Osteoblast (primary cell): ENCODE data around the gene FRMD4A. TPM values are rescaled to one million over a fixed set of nuclear protein-coding genes. Genes with fewer than 3 reads are reported as not detected.

Experiments used
- DNase-seq: peaks from one replicate; pipeline ENCODE4 v3.0.0; 2011; ENCODE audit warnings: low spot score, mixed read lengths; ENCODE audit not compliant: insufficient read length; ENCODE audit errors: missing footprints
- H2AFZ ChIP-seq: 2 replicates; pipeline ENCODE4 v1.6.0; 2011; ENCODE audit warnings: mild to moderate bottlenecking, low read length
- H3K27ac ChIP-seq: 2 replicates; pipeline ENCODE4 v1.5.1; 2011; ENCODE audit warnings: mild to moderate bottlenecking, low read depth, low read length, moderate library complexity
- H3K27me3 ChIP-seq: 2 replicates; pipeline ENCODE4 v1.6.0; 2012; ENCODE audit warnings: mild to moderate bottlenecking, control low read depth, inconsistent platforms, low read length, moderate library complexity; ENCODE audit not compliant: insufficient read depth
- H3K36me3 ChIP-seq: 2 replicates; pipeline ENCODE4 v1.5.1; 2011; ENCODE audit warnings: mild to moderate bottlenecking, low read length, control low read depth, moderate library complexity; ENCODE audit not compliant: insufficient read depth
- H3K4me1 ChIP-seq: 2 replicates; pipeline ENCODE4 v1.5.1; 2011; ENCODE audit warnings: mild to moderate bottlenecking, low read length, control low read depth, moderate library complexity; ENCODE audit not compliant: insufficient read depth
- H3K4me2 ChIP-seq: 2 replicates; pipeline ENCODE4 v1.6.0; 2011; ENCODE audit warnings: mild to moderate bottlenecking, low read length; ENCODE audit not compliant: insufficient read depth
- H3K4me3 ChIP-seq: fragments of 200-600 bp; sonication (generic); 3 replicates; pipeline ENCODE4 v1.5.1; 2012; ENCODE audit warnings: mild to moderate bottlenecking, low read length, inconsistent platforms; ENCODE audit not compliant: insufficient read depth
- H3K79me2 ChIP-seq: 2 replicates; pipeline ENCODE4 v1.6.0; 2012; ENCODE audit warnings: mild to moderate bottlenecking, low read length, control low read depth, inconsistent platforms; ENCODE audit not compliant: insufficient read depth
- H3K9me3 ChIP-seq: 2 replicates; pipeline ENCODE4 v1.5.1; 2011; ENCODE audit warnings: low read depth, low read length, control low read depth
- H4K20me1 ChIP-seq: 2 replicates; pipeline ENCODE4 v1.6.0; 2012; ENCODE audit warnings: mild to moderate bottlenecking, low read length, control low read depth; ENCODE audit not compliant: insufficient read depth
- total RNA-seq: library from RNA; depleted of rRNA; stranded (reverse); fragments of >200 nt; gene quantifications from 2 replicates; pipeline ENCODE4 v1.2.3, GENCODE V29; 2012
- TF ChIP-seq, protein P1 (sequence below): IDR thresholded peaks from 2 replicates; pipeline ENCODE4 v1.5.1; 2011; ENCODE audit warnings: mild to moderate bottlenecking, low read depth, low read length, moderate library complexity; ENCODE audit errors: extremely low read depth

The FRMD4A gene
- total RNA-seq, 1 donor: 41.3 TPM

DNA sequence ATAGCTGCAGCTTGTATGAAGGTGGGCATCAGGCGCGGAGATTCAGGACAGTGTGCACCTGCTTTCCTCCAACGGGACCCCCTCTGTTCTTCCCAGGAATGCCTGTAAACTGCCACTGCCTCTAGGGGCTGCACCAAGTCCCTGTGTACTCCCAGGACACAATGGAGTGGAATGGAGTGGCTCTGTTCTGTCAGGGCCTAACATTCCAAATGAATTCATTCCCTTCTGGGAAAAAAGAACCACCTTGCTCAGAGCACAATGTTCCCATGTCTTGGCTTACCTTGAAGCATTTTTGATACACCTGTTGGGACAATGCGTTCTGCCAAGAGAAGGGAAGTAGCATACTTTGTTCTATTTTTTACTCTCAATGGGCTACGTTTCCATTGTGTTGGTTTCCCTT is 339.4 kb downstream of the FRMD4A start:
- no peaks in the 10 kb centered on the region for H3K36me3 ChIP-seq
- H3K4me3 ChIP-seq: peak overlapping the region; percentile 14
- H3K79me2 ChIP-seq: no peaks in the 10 kb centered on the region
- peak overlapping the region; percentile 38 for H3K27ac ChIP-seq
- H3K4me1 ChIP-seq: peaks cover 40% of the 10 kb centered on the region
- H3K9me3 ChIP-seq: no peaks in the 10 kb centered on the region
- peak overlapping the region; percentile 70 for H3K4me2 ChIP-seq
- H4K20me1 ChIP-seq: no peaks in the 10 kb centered on the region
- TF ChIP-seq, protein P1, sequence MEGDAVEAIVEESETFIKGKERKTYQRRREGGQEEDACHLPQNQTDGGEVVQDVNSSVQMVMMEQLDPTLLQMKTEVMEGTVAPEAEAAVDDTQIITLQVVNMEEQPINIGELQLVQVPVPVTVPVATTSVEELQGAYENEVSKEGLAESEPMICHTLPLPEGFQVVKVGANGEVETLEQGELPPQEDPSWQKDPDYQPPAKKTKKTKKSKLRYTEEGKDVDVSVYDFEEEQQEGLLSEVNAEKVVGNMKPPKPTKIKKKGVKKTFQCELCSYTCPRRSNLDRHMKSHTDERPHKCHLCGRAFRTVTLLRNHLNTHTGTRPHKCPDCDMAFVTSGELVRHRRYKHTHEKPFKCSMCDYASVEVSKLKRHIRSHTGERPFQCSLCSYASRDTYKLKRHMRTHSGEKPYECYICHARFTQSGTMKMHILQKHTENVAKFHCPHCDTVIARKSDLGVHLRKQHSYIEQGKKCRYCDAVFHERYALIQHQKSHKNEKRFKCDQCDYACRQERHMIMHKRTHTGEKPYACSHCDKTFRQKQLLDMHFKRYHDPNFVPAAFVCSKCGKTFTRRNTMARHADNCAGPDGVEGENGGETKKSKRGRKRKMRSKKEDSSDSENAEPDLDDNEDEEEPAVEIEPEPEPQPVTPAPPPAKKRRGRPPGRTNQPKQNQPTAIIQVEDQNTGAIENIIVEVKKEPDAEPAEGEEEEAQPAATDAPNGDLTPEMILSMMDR: no peak
- no peak for DNase-seq
- no peaks in the 10 kb centered on the region for H3K27me3 ChIP-seq
- H2AFZ ChIP-seq: peak overlapping the region; percentile 37

DNA sequence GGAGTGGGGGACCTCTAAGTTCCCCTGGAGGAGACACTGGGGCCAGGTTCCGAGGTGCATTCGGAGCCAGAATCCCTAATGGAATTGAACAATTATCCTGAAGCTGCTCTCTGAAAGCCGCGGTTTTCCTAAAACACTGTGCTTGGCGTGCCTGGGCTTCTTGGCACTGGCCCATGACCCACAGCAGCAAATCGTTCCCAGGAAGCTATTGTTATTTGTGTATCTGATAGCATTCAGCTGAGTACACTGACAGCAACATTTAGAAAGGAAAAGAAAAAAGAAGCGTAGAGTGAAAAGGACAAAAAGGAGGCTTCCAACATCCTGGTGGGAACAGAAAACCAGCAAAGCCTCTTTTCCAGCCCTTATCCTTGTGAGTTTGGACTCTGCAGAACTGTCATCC is 339.8 kb downstream of the FRMD4A start:
- Histone ChIP-seq H3K9me3 (no peaks in the 10 kb centered on the region), H3K27ac (peak overlapping the region; percentile 38), H3K4me2 (peak overlapping the region; percentile 70), H2AFZ (peak overlapping the region; percentile 37), H3K36me3 (no peaks in the 10 kb centered on the region), H4K20me1 (no peaks in the 10 kb centered on the region), H3K27me3 (no peaks in the 10 kb centered on the region), H3K4me3 (peak overlapping the region; percentile 14), H3K79me2 (no peaks in the 10 kb centered on the region), H3K4me1 (peaks cover 40% of the 10 kb centered on the region)
- TF ChIP-seq, protein P1: no peak
- DNase-seq: peak; percentile 46

DNA sequence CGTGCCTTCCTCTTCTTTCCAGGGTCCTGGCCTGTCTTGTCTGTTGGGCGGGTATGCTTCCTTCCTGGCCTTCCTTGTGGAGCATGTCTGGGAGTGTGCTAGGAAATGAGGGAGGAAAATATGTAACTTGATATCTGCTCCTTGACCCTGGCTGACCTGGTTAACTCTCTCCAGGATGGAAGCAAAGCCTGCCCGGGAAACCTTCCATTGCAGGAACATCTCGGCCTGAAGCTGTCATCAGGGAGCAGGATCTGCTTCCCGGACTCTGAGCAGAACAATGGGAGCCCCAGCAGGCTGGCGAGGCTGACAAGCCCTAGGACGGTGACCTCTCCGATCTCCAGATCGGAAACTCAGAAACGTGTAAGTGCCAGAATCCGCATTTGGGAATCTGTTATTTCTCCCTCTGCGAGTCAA is 340.3 kb downstream of the FRMD4A start:
- H3K4me3 ChIP-seq: no peak overlapping the region
- H2AFZ ChIP-seq: peak overlapping the region; percentile 37
- peak overlapping the region; percentile 31 for H3K27ac ChIP-seq
- no peaks in the 10 kb centered on the region for H3K36me3 ChIP-seq
- H3K4me2 ChIP-seq: peak overlapping the region; percentile 70
- H3K9me3 ChIP-seq: no peaks in the 10 kb centered on the region
- H4K20me1 ChIP-seq: no peaks in the 10 kb centered on the region
- DNase-seq: no peak
- peaks cover 41% of the 10 kb centered on the region for H3K4me1 ChIP-seq
- no peaks in the 10 kb centered on the region for H3K79me2 ChIP-seq
- TF ChIP-seq, protein P1: no peak
- H3K27me3 ChIP-seq: no peaks in the 10 kb centered on the region

GRCh38 chr10:13989616-13990015 is 341.1 kb downstream of the FRMD4A start:
- H3K27ac ChIP-seq: no peak overlapping the region
- H3K9me3 ChIP-seq: no peaks in the 10 kb centered on the region

More at GRCh38 chr10:13989616-13990015, 341.1 kb downstream of the FRMD4A start:
- TF ChIP-seq, protein P1: no peak
- Histone ChIP-seq H3K4me3 (no peak overlapping the region), H2AFZ (no peak overlapping the region), H3K36me3 (no peaks in the 10 kb centered on the region), H3K79me2 (no peaks in the 10 kb centered on the region), H3K27me3 (no peaks in the 10 kb centered on the region), H4K20me1 (no peaks in the 10 kb centered on the region), H3K4me2 (no peak overlapping the region), H3K4me1 (peaks cover 48% of the 10 kb centered on the region)
- DNase-seq: peak; percentile 47
